Left renal pelvis (tissue), 4 donors: ENCODE data around the gene PPCDC. TPM values are rescaled to one million over a fixed set of nuclear protein-coding genes. Genes with fewer than 3 reads are reported as not detected.
A peak's percentile ranks its signal among the peaks of the same experiment; 100 is the strongest.

Experiments
- DNase-seq, 4 donors: peaks; one replicate each; pipeline ENCODE4 v3.0.0-alpha.2; 2013; ENCODE audit warnings: low read depth in 4 of 4, low spot score in 3 of 4
- polyA plus RNA-seq, 4 donors: library from polyadenylated mRNA; unstranded; fragments of 120-200 nt; gene quantifications; one replicate each; pipeline ENCODE4 v1.2.1, GENCODE V29; 2013; ENCODE audit not compliant: insufficient read length in 4 of 4

PPCDC gene, protein sequence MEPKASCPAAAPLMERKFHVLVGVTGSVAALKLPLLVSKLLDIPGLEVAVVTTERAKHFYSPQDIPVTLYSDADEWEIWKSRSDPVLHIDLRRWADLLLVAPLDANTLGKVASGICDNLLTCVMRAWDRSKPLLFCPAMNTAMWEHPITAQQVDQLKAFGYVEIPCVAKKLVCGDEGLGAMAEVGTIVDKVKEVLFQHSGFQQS
- 10 to 100 TPM in 2 of 4 donors, 1 to 10 TPM in 2; 9.0 to 14.1 (median 9.9) TPM for polyA plus RNA-seq

DNA sequence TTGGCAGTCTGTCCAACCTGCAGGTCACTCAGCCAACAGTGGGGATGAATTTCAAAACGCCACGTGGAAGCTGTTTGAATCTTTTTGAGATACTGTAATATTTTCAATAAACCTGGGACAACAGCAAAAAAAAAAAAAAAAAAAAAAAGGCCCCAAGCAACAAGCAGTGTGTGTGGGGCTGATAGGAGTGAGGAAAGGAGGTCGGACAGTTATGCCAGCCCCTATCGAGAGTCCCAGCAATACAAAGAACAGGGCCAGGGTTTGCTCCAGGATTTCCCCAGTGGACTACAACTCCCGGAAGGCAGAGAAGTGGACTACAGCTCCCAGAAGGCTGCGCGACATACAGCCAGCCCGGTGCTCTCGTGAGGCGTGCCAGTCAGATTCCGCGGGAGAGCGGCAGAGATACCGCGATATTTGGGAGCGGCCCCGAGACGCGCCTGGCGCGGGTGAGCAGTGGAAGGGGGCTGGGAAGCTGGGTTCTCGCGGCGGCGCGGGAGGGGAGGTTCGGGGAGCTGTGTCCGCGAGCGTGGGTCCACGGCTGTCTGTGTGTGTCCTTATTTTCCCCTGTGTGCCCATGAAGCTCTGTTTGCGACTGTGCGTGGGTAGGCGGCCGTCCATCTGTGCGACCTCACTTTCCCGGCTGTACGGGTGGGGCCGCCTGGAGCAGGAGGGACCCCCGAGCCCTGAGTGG is at the start of gene PPCDC:
Gene PPCDC, plus strand, starts transcription at position 410 of the 691 bp plus-strand sequence. CDS start 4,729 bp downstream, outside the sequence.
- DNase-seq, result peak; percentile 83 to 93 (median 90)

DNA sequence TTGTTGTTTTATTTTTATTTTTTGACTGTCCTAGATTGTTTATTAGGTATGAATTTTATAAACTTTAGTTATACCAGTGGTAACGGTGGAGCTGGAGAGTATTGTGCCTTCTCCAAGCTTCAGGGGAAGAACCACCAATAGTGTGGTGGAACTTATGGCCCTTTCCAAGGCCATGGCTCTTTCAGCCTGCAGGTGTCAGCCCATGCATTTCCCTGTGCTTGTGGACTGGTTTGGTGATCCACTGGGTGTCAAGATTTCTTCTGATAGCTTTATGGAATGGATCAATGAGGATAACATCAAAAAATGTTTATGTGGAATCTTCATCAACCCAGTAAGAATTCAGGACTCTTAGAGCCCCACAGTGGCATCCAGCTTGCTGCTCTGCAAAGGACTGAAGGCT is 47.2 kb upstream of the PPCDC start:
- no peak for DNase-seq

DNA sequence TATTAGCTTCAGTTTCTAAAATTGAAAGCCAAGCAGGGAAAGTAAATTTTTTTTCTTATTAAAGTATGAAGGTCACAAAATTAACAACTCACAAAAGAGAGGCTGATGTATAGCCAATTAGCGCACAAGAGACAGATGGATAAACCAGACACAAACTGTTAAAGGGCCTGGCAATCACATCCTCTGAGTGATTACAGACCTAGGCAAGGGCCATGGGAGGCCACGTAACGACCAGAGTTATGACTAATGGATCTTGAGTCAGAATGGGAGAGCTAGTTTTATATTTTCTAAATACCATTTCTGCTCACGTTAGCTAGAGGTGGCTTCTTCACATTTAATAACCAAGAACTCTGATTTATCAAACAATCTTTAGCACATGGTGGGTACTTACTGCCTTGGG is 45.8 kb upstream of the PPCDC start:
- no peak for DNase-seq

DNA sequence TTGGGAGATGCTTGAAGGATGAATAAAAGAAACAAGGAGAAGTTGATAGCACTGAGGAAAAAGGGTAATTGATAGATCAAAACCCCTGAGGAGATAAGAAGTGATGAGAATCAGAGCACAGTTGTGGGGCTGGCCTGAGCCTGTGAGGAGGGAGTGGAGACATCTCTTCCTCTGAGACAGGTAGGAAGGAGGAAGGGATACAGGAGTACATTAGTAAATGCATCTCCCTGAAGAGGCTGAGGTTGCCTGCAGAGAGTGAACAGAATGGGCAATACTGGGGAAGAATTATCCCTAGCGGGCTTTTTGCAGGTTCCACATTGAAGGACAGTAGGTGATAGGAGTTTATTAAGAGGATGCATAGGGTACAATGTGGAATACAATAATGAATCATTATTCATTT is 45.3 kb upstream of the PPCDC start:
- no peak for DNase-seq

DNA sequence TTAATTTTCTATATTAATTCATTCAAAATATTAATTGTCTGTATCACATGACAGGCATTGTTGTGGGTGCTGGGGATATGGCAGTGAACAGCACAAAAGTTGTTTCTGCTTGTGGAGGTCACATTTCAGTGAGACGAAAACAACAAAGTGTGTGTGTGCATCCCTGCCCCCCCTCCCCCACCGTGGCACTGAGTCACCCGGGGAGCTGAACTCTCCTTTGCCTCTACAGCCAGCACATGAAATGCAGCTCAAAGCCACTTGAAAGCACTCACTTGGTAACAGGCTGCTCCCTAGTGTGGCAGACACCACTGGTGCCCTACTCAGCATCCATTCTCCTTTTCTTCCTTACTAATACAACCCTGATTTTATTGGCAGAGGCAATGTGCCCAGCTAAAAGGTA is 44.9 kb upstream of the PPCDC start:
- DNase-seq, result no peak

DNA sequence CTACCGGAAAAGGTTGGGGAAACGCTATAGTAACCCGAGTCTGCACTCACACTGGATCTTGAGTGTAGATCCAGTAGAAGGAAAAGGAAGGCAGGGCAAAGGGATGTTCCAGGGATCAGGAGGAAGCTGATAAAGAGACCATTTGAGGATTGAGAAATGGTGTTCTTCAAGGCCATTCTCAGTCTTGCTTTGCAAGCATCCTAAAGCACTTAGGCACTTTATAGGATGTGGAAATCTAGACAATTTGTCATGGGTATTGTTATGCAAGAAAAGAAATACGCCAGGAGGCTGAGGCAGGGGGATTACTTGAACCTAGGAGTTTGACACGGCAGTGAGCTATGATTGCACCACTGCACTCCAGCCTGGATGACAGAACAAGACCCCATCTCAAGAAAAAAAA is 41.2 kb upstream of the PPCDC start:
- no peak for DNase-seq

DNA sequence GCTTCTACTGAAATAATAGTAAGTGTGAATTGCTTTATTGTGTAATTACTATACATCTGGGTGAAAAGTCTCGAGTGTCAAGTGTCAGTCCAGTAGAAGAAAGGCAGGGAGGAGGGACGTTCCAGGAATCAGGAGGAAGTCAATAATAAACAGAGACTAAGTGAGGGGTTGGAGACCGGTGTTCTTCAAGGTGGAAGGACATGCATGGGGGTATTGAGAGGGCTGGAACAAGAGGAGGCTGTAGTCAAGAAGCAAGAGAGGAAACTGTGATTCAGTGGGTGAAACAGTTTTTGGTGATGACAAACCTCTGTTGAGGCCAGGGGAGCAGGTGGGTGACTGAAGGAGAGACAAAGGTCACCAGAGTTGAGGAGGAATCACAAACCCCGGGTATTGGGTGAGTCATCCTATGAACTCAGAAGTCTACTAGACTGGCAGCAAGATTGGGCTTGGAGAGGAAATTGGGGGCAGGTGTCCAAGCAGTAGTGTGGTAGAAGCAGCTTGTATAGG is 39.6 kb upstream of the PPCDC start:
- no peak for DNase-seq

DNA sequence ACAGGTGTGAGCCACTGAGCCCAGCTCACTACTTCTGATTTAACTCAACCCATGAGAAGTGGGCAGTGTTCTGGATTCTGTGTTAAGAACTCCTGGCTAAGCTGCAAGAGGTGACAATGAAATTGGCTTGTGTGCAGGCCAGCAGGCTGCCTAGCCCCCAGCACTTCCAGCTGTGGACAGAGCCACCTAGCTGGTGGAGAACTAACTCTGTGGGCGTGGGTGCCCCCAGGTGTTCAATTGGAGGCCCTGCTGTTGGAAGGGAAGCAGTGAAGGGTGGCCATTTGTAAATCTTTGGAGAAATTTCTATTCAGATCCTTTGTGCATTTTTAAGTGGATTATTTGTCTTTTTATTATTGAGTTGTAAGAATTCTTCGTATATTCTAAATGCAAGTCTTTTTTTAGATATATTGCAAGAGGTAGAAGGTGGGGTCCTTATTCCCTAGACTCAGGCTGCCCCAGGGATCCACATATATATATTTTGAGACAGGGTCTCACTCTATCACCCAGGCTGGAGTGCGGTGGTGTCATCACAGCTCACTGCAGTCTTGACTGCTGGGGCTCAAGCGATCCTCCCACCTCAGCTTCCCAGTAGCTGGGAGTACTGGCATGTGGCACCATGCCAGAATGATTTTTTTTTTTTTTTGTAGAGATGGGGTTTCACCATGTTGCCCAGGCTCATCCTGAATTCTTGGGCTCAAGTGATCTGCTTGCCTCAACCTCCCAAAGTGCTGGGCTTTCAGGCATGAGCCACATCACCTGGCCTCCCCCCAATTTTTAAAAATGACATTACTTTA is 35.2 kb upstream of the PPCDC start:
- no peak for DNase-seq

DNA sequence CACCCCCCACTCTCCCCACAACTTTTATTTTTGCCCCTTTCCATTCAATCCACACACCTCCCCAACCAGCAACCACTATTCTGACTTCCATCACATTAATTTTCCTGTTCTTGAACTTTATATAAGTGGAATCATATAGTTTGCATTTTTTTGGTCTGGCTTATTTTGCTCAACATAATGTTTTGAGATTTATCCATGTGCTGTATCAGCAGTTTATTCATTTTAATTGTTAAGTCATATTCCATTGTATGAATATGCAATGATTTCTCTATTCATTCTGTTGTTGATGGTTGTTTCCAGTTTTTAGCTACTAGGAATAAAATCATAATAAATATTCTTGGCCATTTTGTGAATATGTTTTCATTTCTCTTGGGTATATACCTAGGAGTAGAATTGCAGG is 33.9 kb upstream of the PPCDC start:
- DNase-seq, result no peak

DNA sequence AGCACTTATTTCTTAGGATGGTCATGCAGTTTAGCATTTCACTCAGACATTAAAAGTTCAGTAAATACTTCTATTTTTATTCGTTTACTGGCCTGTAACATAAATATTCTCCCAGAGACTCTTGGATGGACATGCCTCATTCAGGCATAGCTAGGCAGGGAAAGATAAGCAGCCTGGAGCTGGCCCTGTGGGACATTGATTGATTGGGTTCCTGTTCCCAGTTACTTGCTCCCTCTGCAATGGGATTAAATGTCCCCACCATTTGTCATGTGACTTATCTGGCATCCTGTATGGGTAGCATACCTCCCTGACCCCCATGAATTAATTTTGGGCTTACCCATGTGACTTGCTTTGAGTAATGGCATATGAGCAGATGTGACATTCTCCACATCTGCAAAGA is 30.8 kb upstream of the PPCDC start:
- no peak for DNase-seq

DNA sequence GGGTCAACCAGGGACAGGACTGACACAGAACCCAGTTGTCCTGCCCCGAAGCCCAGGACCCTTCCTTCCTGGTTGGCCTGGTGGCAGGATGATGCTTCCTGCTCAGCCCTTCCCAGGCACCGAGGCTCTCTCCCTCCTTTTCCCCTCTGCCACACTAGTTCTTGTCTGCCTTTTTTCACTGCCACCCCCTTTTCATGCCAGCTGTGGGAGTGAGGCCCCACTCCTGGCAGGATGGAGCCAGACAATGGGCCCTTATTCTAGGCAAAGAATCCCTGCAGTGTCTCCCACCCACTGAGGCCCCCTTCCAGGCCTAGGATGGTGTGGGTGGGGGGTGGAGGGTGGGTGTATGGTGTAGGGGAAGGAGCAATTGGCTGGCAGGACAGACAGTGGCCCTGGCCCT is 29.2 kb upstream of the PPCDC start:
- DNase-seq, result no peak

DNA sequence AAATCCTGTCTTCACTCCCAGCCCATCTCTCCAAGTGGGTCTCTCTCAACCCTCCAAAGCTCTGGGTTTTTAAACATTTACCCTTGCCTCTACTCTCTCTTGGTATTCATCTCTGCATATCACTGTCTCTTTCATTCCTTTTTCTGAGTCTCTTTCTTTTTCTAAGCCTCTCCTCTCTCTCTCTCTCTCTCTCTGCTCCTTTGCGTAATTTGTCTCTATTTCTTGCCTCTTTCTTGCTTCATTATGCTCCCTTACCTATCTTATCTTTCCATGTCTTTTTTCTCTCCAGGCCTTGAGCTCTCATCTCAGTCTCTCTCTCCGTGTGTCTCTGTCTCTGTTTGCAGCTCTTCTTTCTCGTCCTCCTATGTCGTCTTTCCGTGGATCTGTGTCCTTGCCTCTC is 28.7 kb upstream of the PPCDC start:
- DNase-seq, result no peak

DNA sequence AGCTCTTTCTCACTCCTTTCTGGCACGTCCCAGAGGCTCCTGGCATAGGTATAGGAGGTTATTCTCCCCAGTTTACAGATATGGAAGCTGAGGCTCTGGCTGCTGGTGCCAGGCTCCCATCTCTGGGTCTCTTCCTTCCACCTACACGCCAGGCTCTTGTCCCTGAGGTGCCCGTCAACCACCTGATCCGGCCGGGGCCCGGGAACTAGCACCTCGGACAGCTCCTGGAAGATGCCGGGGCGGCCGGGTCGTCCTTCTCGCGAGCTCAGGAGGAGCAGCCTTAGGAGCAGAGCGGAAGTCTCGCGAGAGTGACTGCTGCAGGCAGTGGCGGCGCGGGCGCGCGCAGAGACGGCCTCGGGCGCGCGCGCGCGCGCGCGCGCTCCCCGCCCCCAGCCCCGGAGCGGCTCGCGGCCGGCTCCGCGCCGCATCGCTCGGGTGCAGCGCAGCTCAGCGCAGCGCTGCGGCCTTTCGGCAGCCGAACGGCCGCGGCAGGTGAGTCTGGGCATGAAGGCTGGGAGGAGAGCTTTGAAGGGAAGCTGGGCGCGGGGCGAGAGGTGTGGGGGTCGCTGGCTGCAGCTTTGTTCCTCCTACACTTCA is 28.1 kb upstream of the PPCDC start, which contains the start of gene SCAMP5:
Gene SCAMP5, plus strand, starts transcription at position 382 of the 597 bp plus-strand sequence. CDS start 16,277 bp downstream, outside the sequence.
- peak; percentile 79 to 92 (median 88) for DNase-seq

DNA sequence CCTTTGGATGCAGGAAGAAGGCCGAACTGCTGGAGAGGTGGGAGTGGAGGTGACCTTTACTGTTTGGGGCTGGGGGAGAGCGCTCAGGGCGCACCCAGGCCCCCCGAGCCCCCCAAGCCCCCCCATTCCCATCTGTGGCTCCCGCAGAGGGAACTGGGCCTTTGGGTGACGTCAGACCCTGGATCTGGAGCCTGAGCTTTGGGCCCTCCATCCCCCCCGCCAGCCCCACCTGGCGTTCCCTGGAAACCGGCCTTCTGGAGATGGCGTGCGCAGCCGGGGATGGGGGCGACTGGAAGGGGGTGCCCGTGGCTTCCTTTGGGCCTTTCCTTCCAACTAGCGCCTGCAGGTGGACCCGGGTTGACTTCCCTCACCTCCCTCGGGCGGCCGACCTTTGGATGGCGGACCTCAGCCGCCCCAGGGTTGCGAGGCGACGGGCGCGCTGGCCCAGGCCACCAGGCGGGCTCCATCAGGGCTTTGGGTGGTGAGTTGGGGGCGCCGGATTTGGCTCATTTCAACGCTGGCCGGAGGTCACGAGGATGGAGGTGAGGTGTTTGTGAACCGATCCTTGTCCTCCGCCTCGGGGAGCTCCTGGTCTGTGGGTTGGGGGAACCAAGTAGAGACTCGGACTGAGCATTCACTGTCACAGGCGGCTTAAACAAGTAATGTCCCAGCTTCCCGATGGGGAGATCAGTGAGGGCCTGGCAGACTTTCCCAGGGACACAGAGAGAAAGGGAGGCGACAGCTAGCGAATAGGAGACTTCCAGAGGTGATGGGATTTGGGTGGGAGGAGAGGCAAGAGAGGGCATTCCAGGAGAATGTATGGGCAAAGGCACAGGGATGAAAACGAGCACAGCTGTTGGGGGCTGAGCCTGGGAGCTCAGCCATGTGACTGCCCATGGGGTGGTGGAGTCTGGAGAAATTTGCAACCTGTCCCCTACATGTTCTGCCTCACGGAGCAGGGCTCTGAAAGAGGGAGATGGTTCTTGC is 27.3 kb upstream of the PPCDC start:
- no peak for DNase-seq

DNA sequence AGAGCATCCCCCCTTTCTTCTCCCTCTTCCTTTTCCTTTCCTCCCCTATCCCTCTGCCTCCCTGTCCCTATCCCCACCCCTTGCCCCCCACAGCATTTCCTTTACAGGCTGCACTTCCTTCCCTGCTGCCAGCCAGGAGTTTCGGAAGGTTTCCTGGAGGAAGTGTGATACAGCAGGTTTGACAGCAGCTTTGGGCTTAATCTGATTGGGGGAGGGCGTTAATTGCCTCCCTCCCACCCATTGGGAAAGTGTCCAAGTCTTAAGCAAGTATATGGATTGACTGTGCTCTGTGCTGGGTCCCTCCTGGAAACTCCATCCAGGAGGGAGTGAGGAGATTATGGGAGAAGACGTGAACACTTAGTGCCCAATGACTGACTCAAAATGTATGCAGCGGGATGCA is 26.2 kb upstream of the PPCDC start:
- no peak for DNase-seq

DNA sequence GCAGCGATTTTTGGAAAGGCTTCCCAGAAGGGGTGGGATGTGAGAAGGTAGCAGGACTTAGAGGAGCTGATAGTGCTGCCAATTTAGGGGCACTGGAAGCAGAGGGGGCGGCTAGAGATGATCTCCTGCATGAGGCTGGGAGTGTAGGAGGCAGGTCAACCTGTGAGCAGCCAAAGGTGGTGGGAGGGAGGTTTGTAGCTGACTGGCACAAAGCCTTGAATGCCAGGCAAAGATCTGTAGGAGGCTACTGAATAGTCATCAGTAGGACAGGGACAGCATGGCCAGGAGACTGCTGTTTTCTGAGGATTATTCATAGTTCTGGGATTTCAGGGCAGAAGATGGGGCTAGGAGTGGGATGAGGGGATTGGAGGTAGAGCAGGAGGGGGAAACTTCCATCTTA is 25.8 kb upstream of the PPCDC start:
- no peak for DNase-seq

DNA sequence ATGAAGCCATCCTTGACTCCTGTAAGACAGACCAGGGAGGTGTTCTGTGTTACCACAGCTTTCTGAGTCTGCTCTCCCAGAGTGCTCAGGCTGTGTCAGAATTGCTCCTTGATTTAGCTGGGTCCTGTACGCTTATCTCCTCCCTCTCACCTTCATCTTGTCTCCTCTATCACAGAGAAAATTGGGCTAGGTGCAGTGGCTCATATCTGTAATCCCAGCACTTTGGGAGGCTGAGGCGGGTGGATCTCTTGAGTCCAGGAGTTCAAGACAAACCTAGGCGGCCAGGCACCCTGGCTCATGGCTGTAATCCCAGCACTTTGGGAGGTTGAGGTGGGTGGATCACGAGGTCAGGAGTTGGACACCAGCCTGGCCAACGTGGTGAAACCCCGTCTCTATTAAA is 22.1 kb upstream of the PPCDC start:
- no peak for DNase-seq

DNA sequence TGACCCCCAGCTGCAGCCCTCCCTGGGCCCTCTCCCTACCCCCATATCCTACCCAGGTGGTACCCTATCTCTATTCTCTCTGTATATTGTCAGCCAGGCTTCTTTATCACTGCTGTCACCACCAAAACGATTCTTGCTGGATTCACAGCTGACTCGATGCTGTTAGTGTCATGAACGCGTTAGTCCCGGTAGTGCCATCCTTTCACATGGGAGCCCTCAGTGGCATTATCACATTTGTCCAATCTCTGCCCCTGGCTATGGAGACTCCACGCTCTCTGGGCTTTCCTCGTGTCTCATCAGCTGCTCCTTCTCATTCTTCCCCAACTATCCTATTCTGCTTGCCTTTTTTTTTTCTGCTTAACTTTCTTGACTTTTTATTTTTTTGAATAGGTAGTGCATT is 21.0 kb upstream of the PPCDC start:
- no peak for DNase-seq

DNA sequence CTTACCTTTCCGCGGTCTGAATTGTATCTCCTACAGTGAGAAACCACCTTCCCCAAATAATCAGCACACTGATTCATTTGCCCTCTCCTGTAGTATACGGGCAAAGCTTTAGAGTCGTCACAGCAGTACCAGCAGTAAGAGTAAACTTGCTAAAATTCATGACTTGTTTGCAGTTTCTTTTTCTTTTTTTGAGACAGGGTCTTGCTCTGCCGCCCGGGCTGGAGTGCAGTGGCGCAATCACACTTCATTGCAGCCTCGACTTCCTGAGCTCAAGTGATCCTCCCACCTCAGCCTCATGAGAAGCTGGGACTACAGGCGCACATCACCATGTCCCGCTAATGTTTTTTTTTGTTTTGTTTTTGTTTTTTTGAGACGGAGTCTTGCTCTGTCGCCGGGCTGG is 16.2 kb upstream of the PPCDC start:
- DNase-seq, result no peak

DNA sequence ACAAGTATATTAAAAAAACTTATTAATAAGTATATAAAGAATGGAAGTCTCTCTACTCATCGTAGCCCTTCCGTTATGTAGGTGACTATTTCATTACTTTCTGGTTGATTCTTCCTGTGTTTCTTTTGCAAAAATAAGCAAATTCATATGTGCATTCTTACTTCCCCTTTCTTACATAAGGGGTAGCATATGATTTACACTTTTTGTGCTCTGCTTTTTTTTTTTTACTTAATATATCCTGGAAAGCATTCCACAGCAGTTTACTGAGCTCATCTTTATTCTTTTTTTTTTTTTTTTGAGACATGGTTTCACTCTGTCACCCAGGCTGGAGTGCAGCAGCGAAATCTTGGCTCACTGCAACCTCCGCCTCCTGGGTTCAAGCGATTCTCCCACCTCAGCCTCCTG is 15.2 kb upstream of the PPCDC start:
- DNase-seq, result no peak
